ENCODE results near the gene ATF6. TPM values are rescaled to one million over a fixed set of nuclear protein-coding genes. Genes with fewer than 3 reads are reported as not detected.
A peak's percentile ranks its signal among the peaks of the same experiment; 100 is the strongest.

ATF6 gene
- total and polyA plus RNA-seq, 2 of the 8 experiments (the other 6 are each of a cell fraction or from before 2014, with no cell fraction given): 4.6 to 10.0 TPM

GRCh38 chr1:161726473-161727255 lies 39.5 kb upstream of the ATF6 start (continued):
- no peak for TF ChIP-seq CHD7 (IDR thresholded peaks at IDR 0.05; ENCODE audit: insufficient replicate concordance, low read length)
- TF ChIP-seq GABPA (IDR thresholded peaks at IDR 0.05; ENCODE audit: borderline replicate concordance, insufficient read depth, low read length): no peak
- no peak for TF ChIP-seq CHD1 (IDR thresholded peaks at IDR 0.05; ENCODE audit: low read depth, low read length)
- TF ChIP-seq SP4 (IDR thresholded peaks at IDR 0.05; ENCODE audit: low read length): no peak
- no peak for TF ChIP-seq TAF7 (optimal IDR thresholded peaks at IDR 0.05; ENCODE audit: borderline replicate concordance, low read depth, low read length)
- no peak for TF ChIP-seq ASH2L (IDR thresholded peaks at IDR 0.05; ENCODE audit: low read length)
- TF ChIP-seq FOSL1 (IDR thresholded peaks at IDR 0.05; ENCODE audit: insufficient read depth, low read depth, low read length): no peak
- peak; percentile 10; the same call in 1 of the 2 replicates for TF ChIP-seq POLR2AphosphoS5 (IDR thresholded peaks at IDR 0.05; ENCODE audit: low read depth, low read length)
- TF ChIP-seq EP300 (IDR thresholded peaks at IDR 0.05; ENCODE audit: borderline replicate concordance in 1 of 2, low read depth in 2 of 2, low read length in 2 of 2): no peak
- no peak for TF ChIP-seq BRCA1 (IDR thresholded peaks at IDR 0.05; ENCODE audit: low read depth, low read length)

Measured in H1 (cell line).